Measurements from ENCODE around the gene RGS6.
"Not testable (repeated sequence)": the region's sequence is repeated elsewhere in the genome, so short reads cannot be mapped to it uniquely, and the experiment has no call there.

Gene RGS6

DNA sequence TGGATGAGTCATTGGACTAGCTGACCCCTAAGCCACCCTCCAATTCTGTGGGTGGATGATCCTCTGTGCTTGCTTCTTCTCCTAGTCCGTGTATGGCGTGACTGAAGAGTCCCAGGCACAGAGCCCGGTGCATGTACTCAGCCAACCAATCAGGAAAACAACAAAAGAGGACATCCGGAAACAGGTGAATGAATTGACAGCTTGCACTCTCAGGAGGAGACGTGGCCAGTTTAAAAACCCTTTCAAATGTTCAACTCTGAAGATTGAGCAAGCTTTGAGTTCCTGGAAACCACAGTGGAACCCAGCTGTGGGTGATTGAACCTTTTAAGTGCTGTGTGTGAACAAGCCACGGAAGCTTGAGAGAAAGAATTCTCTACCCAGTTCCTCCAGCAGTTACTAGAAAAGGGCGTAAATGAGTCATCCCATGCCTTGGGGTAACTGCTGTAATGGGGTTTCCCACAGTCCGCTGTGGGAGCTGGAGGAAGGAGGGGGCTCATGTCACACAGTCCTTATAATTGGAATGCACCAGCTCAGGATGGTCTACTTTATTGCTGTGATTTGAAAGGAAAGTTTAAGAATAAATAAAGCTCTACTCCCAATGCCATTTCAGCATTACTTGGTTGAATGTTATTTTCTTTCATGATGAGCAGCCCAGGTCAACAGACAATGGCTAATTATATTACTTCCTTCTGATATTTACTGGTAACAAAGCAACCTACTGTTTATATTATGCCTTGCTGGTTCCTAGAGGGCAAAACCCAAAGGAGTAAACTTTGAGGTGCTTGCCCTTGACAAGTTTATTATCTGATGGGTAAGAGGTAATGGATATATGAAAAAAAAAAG lies 544.6 kb downstream of the RGS6 start:
- no peak for TF ChIP-seq EZH2 (IDR thresholded peaks at IDR 0.05; ENCODE audit: borderline replicate concordance, low read length)
- TF ChIP-seq, protein P1, sequence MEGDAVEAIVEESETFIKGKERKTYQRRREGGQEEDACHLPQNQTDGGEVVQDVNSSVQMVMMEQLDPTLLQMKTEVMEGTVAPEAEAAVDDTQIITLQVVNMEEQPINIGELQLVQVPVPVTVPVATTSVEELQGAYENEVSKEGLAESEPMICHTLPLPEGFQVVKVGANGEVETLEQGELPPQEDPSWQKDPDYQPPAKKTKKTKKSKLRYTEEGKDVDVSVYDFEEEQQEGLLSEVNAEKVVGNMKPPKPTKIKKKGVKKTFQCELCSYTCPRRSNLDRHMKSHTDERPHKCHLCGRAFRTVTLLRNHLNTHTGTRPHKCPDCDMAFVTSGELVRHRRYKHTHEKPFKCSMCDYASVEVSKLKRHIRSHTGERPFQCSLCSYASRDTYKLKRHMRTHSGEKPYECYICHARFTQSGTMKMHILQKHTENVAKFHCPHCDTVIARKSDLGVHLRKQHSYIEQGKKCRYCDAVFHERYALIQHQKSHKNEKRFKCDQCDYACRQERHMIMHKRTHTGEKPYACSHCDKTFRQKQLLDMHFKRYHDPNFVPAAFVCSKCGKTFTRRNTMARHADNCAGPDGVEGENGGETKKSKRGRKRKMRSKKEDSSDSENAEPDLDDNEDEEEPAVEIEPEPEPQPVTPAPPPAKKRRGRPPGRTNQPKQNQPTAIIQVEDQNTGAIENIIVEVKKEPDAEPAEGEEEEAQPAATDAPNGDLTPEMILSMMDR (IDR thresholded peaks at IDR 0.05; ENCODE audit: low read length), result no peak
- Histone ChIP-seq H2AFZ (ENCODE audit: low read length) (no peak overlapping the region), H3K4me1 (ENCODE audit: insufficient read depth, low read length, severe bottlenecking) (no peaks in the 10 kb centered on the region), H3K27ac (ENCODE audit: low read depth, low read length, poor library complexity, severe bottlenecking) (no peak overlapping the region), H3K79me2 (ENCODE audit: insufficient read depth, low read length) (no peaks in the 10 kb centered on the region), H3K9me2 (ENCODE audit: low read depth, low read length) (no peaks in the 10 kb centered on the region), H3F3A (ENCODE audit: insufficient read depth, low read length) (no peaks in the 10 kb centered on the region), H3K27me3 (ENCODE audit: insufficient read depth, low read length) (no peaks in the 10 kb centered on the region), H4K20me1 (ENCODE audit: insufficient read depth, low read length) (no peaks in the 10 kb centered on the region), H3K4me3 (ENCODE audit: low read depth, low read length, poor library complexity, severe bottlenecking) (no peak overlapping the region), H3K9ac (ENCODE audit: low read length) (no peak overlapping the region), H3K9me3 (ENCODE audit: low read length) (no peaks in the 10 kb centered on the region), H3K36me3 (ENCODE audit: insufficient read depth, low read length) (no peaks in the 10 kb centered on the region), H3K4me2 (ENCODE audit: low read length) (no peak overlapping the region)

DNA sequence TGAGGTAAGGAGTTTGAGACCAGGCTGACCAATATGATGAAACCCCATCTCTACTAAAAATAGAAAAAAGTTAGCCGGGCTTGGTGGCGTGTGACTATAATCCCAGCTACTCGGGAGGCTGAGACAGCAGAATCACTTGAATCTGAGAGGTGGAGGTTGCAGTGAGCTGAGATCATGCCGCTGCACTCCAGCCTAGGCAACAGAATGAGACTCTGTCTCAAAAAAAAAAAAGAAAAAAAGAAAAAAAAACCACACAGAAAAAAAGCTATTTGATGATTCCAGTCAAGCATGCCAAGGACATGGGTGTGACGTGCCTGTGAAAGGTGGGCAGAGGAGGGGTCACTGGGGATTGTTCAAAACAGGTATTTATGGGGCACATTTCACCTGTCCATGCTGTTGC lies 545.3 kb downstream of the RGS6 start:
- not testable (repeated sequence) for H3K36me3 ChIP-seq (ENCODE audit: insufficient read depth, low read length); H3K27me3 ChIP-seq (ENCODE audit: insufficient read depth, low read length); H3K9me2 ChIP-seq (ENCODE audit: low read depth, low read length); H3F3A ChIP-seq (ENCODE audit: insufficient read depth, low read length); H2AFZ ChIP-seq (ENCODE audit: low read length); H4K20me1 ChIP-seq (ENCODE audit: insufficient read depth, low read length); H3K4me3 ChIP-seq (ENCODE audit: low read depth, low read length, poor library complexity, severe bottlenecking); H3K4me2 ChIP-seq (ENCODE audit: low read length); H3K27ac ChIP-seq (ENCODE audit: low read depth, low read length, poor library complexity, severe bottlenecking); H3K9me3 ChIP-seq (ENCODE audit: low read length); H3K9ac ChIP-seq (ENCODE audit: low read length); H3K79me2 ChIP-seq (ENCODE audit: insufficient read depth, low read length); H3K4me1 ChIP-seq (ENCODE audit: insufficient read depth, low read length, severe bottlenecking)

DNA sequence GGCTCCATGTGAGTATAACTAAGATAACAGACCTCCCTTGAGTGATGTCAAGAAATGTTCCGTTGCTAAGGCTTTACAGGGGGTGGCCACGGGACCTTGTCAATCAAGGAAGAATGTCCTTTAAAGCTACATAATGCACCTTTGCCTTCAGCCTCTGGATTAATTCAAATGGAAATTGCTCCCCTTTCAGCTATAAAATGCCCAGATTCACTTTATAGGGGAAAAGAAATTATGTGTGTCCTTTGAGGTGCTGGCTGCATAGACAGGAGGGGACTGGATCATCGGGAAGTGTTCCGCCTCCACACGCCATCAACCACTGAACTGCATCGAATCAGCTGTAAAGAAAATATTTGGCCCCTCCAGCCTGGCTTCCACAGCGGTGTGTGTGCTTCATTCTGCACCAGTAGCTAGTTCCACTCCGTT lies 546.3 kb downstream of the RGS6 start:
- Histone ChIP-seq H3K36me3 (ENCODE audit: insufficient read depth, low read length) (no peaks in the 10 kb centered on the region), H3K4me3 (ENCODE audit: low read depth, low read length, poor library complexity, severe bottlenecking) (no peak overlapping the region), H4K20me1 (ENCODE audit: insufficient read depth, low read length) (no peaks in the 10 kb centered on the region)

More for the DNA sequence above, 546.3 kb downstream of the RGS6 start:
- H3K27me3 ChIP-seq (ENCODE audit: insufficient read depth, low read length), result peaks cover 4% of the 10 kb centered on the region; the same call in 1 of the 2 replicates
- TF ChIP-seq, protein P1 (IDR thresholded peaks at IDR 0.05; ENCODE audit: low read length), result no peak
- TF ChIP-seq EZH2 (IDR thresholded peaks at IDR 0.05; ENCODE audit: borderline replicate concordance, low read length), result no peak
- no peak overlapping the region for H3K27ac ChIP-seq (ENCODE audit: low read depth, low read length, poor library complexity, severe bottlenecking)
- no peak overlapping the region for H2AFZ ChIP-seq (ENCODE audit: low read length)
- no peaks in the 10 kb centered on the region for H3K9me2 ChIP-seq (ENCODE audit: low read depth, low read length)
- no peaks in the 10 kb centered on the region for H3F3A ChIP-seq (ENCODE audit: insufficient read depth, low read length)
- H3K9ac ChIP-seq (ENCODE audit: low read length), result no peak overlapping the region
- H3K9me3 ChIP-seq (ENCODE audit: low read length), result no peaks in the 10 kb centered on the region
- H3K4me2 ChIP-seq (ENCODE audit: low read length), result no peak overlapping the region
- no peaks in the 10 kb centered on the region for H3K79me2 ChIP-seq (ENCODE audit: insufficient read depth, low read length)
- no peaks in the 10 kb centered on the region for H3K4me1 ChIP-seq (ENCODE audit: insufficient read depth, low read length, severe bottlenecking)

Data from OCI-LY1 (cell line).